ENCODE results near the gene CNOT9. TPM values are rescaled to one million over a fixed set of nuclear protein-coding genes. Genes with fewer than 3 reads are reported as not detected.

The CNOT9 gene
- total and polyA plus RNA-seq, 10 donors = 18.8 to 61.6 (median 46.4) TPM

DNA sequence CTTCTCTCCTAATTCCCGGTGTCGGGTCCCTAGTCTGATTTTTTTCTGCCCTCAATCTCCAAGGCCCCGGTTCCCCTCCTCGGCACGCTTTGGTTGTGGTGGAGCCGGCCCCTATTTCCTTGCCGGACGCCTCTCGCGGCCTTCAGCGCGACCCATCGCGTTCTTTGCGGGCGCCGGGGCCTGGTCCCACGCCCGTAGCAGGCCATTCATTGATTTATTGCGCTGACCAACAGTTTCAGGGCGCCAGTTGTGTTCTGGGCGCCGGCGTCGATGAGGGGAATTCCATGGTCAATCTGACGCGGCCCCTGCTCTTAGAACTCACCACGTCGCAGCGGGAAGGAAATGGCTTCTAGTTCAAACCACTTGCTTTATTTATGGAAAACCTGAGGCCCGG lies 396 bp downstream of the CNOT9 start:
- Histone ChIP-seq H3K4me1 (peaks cover 29 to 88% (median 58%) of the 10 kb centered on the region in 6 donors), H3K9me3 (no peaks in the 10 kb centered on the region), H3K4me3 (peak overlapping the region; percentile 52 to 93 (median 84)), H3K36me3 (peaks cover 0 to 32% (median 11%) of the 10 kb centered on the region in 6 donors), H3K27me3 (replicated peaks in 1 of 7) (no peaks in the 10 kb centered on the region), H3K27ac (peak overlapping the region; percentile 89 to 97 (median 95))
- WGBS, 5 donors = 0% methylated on average over 30 to 31 of the region's 31 CpGs
- intact Hi-C loops (cut with DNase I; ENCODE audit: low total_unique reads) = loop anchor here (10.0 kb wide), 1 partner anchor 164 kb away; no protein-coding TSS in a partner anchor
- peak; percentile 91 for DNase-seq
- TF ChIP-seq POLR2AphosphoS5 (IDR thresholded peaks at IDR 0.05) = peak in 2 of 3 donors; percentile 0 to 5
- TF ChIP-seq, protein P1, sequence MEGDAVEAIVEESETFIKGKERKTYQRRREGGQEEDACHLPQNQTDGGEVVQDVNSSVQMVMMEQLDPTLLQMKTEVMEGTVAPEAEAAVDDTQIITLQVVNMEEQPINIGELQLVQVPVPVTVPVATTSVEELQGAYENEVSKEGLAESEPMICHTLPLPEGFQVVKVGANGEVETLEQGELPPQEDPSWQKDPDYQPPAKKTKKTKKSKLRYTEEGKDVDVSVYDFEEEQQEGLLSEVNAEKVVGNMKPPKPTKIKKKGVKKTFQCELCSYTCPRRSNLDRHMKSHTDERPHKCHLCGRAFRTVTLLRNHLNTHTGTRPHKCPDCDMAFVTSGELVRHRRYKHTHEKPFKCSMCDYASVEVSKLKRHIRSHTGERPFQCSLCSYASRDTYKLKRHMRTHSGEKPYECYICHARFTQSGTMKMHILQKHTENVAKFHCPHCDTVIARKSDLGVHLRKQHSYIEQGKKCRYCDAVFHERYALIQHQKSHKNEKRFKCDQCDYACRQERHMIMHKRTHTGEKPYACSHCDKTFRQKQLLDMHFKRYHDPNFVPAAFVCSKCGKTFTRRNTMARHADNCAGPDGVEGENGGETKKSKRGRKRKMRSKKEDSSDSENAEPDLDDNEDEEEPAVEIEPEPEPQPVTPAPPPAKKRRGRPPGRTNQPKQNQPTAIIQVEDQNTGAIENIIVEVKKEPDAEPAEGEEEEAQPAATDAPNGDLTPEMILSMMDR (IDR thresholded peaks at IDR 0.05 in 8 of 11, conservative IDR thresholded peaks at IDR 0.05 in 3 of 11) = no peak
- TF ChIP-seq POLR2A (IDR thresholded peaks at IDR 0.05) = no peak

DNA sequence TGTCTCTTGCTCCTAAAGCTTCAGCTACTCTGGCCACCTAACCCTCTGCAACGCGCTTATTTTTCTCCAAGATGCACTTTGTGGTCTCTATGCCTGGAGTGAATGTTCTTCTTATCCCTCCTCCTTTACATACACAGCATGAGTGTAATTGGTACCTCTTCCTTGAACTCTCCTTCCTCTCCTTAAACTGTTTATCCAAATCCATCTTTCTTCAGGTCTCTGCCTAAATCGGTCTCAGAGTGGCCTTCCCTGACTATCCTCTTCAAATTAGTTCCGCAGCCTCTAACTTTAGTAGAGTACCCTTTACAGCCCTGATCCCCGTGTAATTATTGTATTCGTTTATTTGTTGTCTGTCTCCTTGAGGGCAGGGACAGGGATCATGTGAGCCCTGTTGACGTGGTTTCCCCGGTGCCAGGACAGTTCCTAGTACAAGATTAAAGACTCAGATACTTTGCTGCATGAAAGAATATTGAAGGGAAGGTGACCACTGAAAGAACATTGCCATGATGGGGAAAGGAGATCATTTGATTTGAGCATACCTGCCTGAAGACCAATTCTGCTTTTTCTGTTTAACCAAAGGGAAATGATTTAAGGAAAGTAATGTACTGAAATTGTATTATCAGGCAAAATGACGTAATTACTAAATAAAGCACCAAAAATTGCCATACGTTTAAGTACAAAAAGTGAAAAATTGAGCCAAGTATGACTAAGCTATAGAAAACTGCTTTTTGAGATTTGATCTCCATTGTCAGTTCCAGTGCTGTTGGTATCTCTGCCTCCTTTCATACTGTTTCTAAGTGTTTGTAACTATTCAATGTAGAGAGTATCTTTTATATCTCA lies 1.2 kb downstream of the CNOT9 start:
- TF ChIP-seq POLR2A (IDR thresholded peaks at IDR 0.05) (no peak), POLR2AphosphoS5 (IDR thresholded peaks at IDR 0.05) (peak in 1 of 3 donors; percentile 45)
- peaks cover 0 to 41% (median 16%) of the 10 kb centered on the region in 6 donors for H3K36me3 ChIP-seq
- intact Hi-C loops (cut with DNase I; ENCODE audit: low total_unique reads) = loop anchor here (10.0 kb wide), 1 partner anchor 165 kb away; no protein-coding TSS in a partner anchor
- DNase-seq = no peak
- no peaks in the 10 kb centered on the region for H3K9me3 ChIP-seq
- H3K4me1 ChIP-seq = peaks cover 29 to 88% (median 64%) of the 10 kb centered on the region in 6 donors
- peak overlapping the region; percentile 52 to 93 (median 84) for H3K4me3 ChIP-seq
- no peaks in the 10 kb centered on the region for H3K27me3 ChIP-seq (replicated peaks in 1 of 7)
- WGBS, 5 donors = 7 to 10% (median 8%) methylated on average over 10 of the region's 10 CpGs
- peak overlapping the region; percentile 89 to 97 (median 95) for H3K27ac ChIP-seq

DNA sequence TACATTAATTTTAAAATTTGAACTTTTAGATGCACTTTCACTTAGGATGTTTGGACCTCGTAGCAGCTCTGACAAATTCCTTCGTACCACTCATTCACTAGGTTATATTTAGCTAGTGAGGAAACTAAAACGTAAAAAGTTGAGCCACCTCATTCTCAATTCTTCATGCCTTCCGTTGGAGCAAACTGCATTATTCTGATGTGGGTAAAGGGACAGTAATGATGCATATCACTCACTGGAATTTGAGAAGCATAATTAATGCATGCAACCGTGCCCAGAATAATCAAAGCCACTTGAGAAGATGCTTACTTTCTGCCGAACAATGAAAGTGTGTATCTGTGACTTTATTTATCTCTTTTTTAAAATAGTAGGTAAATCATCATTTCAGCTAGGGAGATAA lies 2.2 kb downstream of the CNOT9 start:
- Histone ChIP-seq H3K9me3 (no peaks in the 10 kb centered on the region), H3K27ac (peak overlapping the region in 7 of 8 donors; percentile 89 to 97 (median 96)), H3K27me3 (replicated peaks in 1 of 7) (no peaks in the 10 kb centered on the region), H3K36me3 (peaks cover 0 to 46% (median 13%) of the 10 kb centered on the region in 6 donors), H3K4me1 (peaks cover 29 to 88% (median 65%) of the 10 kb centered on the region in 6 donors), H3K4me3 (peak overlapping the region in 3 of 8 donors; percentile 82 to 88 (median 87))
- intact Hi-C loops (cut with DNase I; ENCODE audit: low total_unique reads) = no loop called here
- TF ChIP-seq POLR2AphosphoS5 (IDR thresholded peaks at IDR 0.05) = no peak
- TF ChIP-seq, protein P1 (IDR thresholded peaks at IDR 0.05 in 8 of 11, conservative IDR thresholded peaks at IDR 0.05 in 3 of 11) = no peak
- no peak for TF ChIP-seq POLR2A (IDR thresholded peaks at IDR 0.05)
- WGBS, 5 donors = 19 to 33% (median 30%) methylated on average over 6 of the region's 6 CpGs
- DNase-seq = no peak

DNA sequence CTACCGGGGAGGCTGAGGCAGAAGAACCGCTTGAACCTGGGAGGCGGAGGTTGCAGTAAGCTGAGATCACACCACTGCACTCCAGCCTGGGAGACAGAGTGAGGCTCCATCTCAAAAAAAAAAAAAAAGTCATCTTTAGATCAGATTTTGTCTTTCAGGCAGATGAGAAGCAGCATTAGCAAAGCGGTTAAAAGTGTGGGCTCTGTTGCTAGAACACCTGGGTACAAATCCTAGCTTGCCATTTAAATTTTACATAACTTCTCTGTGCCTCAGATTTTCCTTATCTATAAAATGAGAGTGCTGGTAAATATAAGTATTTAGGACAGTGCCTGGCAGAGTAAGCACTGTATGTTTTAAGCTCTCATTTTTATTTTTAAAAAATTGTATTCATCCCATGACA lies 8.2 kb downstream of the CNOT9 start:
- H3K4me3 ChIP-seq = no peak overlapping the region
- intact Hi-C loops (cut with DNase I; ENCODE audit: low total_unique reads) = no loop called here
- TF ChIP-seq POLR2AphosphoS5 (IDR thresholded peaks at IDR 0.05) = no peak
- TF ChIP-seq, protein P1 (IDR thresholded peaks at IDR 0.05 in 8 of 11, conservative IDR thresholded peaks at IDR 0.05 in 3 of 11) = no peak
- no peak for TF ChIP-seq POLR2A (IDR thresholded peaks at IDR 0.05)
- H3K27me3 ChIP-seq (replicated peaks in 1 of 7) = no peaks in the 10 kb centered on the region
- no peaks in the 10 kb centered on the region for H3K9me3 ChIP-seq
- 94 to 97% (median 95%) methylated on average over 4 of the region's 4 CpGs for WGBS, 5 donors
- no peak overlapping the region for H3K27ac ChIP-seq
- H3K36me3 ChIP-seq = peaks cover 0 to 79% (median 24%) of the 10 kb centered on the region in 6 donors
- no peak for DNase-seq
- peaks cover 0 to 73% (median 31%) of the 10 kb centered on the region in 6 donors for H3K4me1 ChIP-seq

All from spleen (tissue), 11 donors.